GM21367 (cell line): ENCODE results near the gene METRN.

Experiments
- ATAC-seq: cut with Tn5 transposase; IDR thresholded peaks from one replicate; pipeline ENCODE4 v1.9.1; 2021; ENCODE audit not compliant: unreplicated experiment

Gene METRN

GRCh38 chr16:714558-715476, at the start of gene METRN:
Gene METRN, plus strand, starts transcription at chr16:715118. Its CDS starts 172 bp downstream, at chr16:715290.
- ATAC-seq, result peak; percentile 56

DNA sequence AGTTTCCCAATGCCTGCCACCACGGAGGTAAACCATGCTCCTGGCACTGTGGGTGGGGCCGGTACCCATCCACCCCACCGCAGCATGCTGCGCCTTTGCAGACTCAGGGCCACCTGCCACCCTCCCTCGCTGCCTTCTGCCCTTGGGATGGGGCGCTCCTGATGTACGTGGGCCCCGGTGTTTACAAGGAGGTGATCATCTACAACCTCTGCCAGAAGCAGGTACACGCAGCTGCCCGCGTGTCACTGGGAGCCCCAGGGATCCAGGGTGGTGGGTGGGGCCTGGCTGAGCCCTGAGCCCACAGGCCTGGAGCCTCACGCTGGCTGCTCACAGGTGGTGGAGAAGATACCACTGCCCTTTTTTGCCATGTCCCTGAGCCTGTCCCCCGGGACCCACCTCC, 48.3 kb upstream of the METRN start:
- ATAC-seq, result no peak

DNA sequence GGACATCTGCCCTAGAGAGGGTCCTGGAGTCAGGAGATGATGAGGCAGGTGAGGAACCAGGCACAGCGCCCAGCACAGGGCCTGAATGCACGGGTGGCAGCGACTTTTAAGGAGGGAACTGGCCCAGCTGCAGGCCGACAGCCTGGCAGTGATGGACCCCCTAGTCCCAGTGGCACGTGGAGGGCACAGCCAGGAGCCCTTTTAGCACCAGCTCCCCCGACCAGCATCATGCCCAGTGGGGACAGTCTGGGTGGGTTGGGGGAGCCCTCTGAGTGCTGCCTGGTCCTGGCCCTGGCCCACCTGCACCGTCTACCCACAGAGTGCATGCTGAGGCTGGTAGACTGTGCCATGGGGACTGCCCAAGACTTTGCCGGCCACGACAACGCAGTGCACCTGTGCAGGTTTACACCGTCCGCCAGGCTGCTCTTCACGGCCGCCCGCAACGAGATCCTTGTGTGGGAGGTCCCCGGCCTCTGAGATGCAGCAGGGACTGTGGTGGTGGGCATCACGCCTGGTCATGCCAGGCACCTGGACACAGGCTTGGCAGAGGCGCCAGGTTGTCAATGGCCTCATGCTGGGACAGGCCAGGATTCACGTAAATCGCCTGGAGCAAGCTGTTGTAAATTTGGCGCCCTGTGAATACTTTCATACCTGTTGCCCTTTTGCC, 47.7 kb upstream of the METRN start:
- no peak for ATAC-seq

DNA sequence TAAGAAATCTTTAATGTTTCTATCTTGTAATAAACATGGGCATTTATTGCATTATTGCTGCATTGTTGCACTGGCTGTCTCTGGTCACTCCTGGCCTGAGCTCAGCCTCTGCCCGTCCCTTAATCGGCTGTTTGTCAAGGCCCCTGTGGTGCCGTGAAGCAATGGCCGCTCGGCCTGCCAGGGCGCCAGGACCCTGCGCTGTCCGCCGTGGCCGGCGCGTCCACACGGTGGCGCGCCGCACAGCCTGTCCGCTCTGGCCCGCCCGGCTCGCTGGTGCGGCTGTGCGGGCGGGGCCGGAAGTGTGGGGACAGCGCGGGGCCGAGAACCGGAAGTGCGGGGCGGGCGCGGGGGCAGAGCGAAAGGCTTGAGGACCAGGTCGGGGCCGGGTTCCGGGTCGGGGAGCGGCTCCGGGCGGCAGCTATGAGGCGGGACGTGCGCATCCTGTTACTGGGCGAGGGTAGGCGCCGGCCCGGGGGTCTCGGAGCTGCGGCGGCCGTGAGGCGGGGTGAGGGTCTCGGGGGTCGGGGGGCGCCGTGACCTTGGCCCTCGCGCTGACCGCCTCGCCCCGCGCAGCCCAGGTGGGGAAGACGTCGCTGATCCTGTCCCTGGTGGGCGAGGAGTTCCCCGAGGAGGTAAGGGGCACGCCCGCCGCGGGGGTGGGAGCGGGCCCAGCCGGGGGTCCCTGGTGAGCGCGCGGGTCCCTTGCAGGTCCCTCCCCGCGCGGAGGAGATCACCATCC, 47.0 kb upstream of the METRN start, which contains the start of gene RHOT2:
Gene RHOT2 (plus strand): TSS at position 353 of the 739 bp plus-strand sequence. CDS start 68 bp downstream, at position 421.
- ATAC-seq, result peak; percentile 63

- ATAC-seq, result no peak
Observed at GRCh38 chr16:668519-669171, 46.3 kb upstream of the METRN start.

DNA sequence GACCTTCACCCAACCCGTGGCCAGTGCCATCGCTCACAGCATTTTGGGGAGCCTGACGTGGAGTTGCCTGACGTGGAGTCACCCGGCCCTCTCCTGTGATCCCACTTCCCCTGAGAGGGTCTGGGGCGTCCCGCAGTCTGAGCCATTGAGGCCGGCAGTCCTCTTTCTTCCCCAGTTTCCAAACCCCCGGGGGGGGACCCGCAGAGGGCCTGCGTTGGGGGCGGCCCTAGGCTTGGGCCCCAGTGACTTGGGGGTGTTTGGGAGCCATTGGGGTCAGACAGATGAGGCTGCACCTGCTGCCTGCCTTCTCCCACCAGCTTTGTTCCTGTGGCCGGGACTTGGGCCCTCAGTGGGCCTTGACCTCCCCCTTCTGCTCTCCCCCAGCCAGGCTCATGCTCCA, 45.3 kb upstream of the METRN start:
- no peak for ATAC-seq

DNA sequence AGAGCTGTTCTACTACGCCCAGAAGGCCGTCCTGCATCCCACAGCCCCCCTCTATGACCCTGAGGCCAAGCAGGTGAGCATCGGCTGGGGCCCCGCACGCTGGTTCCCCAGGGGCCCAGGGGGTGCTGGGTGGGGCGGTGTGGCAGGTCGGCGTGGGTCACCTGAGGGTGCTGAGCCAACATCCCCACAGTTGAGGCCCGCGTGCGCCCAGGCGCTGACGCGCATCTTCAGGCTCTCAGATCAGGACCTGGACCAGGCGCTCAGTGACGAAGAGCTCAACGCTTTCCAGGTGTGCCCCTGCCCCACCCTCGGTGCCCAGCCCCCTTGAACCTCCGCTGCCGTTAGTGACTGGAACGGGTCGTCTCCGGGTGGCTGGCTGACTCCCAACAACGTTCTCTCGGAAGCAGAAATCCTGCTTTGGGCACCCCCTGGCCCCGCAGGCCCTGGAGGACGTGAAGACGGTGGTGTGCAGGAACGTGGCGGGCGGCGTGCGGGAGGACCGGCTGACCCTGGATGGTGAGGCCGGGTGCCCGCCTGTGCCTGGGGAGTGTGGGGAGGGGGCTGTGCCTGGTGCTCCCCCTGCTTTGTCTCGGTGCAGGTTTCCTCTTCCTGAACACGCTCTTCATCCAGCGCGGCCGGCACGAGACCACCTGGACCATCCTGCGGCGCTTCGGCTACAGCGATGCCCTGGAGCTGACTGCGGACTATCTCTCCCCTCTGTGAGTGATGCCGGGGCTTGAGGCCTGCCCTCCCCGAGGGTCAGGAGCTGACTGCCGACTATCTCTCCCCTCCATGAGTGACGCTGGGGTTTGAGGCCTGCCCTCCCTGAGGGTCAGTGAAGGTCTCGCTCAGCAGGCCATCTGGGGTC, 44.2 kb upstream of the METRN start:
- ATAC-seq, result no peak

DNA sequence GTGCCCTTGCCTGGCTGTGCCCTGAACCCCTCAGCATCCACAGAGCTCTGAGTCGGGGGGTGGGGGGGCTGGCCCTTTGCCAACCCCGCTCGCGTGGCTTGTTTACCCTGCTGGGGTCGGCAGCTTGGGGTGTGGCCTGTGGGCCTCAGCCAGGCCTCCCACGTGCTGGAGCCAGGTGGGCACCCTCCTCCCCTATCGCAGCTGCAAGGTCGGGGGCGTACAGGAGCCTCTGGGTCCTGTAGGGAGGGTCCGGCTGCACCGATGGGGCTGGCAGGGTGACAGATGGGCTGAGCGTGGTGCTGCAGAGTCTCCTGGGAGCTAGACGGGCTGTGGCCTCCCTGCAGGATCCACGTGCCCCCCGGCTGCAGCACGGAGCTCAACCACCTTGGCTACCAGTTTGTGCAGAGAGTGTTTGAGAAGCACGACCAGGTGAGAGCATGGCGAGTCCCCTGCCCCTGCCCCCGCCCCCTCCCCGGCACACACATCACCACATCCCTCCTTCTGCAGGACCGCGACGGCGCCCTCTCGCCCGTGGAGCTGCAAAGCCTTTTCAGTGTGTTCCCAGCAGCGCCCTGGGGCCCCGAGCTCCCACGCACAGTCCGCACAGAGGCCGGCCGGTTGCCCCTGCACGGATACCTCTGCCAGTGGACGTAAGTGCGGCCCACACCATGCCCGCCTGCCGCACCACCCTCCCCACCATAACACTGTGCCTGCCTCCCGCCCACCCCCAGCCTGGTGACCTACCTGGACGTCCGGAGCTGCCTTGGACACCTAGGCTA, 43.4 kb upstream of the METRN start:
- no peak for ATAC-seq

GRCh38 chr16:672371-672770, 42.5 kb upstream of the METRN start:
- no peak for ATAC-seq

GRCh38 chr16:672851-673250, 42.1 kb upstream of the METRN start:
- no peak for ATAC-seq

DNA sequence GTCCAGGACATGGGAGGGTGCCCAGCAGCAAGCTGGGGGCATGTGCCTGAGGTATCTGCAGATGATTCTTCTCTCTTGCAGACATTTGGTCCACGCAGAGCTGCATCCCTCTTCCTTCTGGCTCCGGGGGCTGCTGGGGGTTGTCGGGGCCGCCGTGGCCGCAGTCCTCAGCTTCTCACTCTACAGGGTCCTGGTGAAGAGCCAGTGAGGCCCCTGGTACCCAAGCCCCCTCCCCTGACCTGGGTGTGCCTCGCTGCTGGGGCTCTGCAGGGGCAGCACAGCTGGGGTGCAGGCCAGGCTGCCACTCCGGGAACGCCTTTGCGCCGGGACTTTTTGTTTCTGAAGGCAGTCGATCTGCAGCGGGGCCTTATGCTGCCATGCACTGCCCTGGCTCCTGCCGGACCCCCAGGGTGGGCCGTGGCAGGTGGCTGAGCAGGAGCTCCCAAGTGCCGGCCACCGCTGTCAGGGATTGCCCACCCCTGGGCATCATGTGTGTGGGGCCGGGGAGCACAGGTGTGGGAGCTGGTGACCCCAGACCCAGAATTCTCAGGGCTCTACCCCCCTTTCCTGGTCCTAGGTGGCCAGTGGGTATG, 41.4 kb upstream of the METRN start:
- ATAC-seq, result no peak

- ATAC-seq, result no peak
Observed at GRCh38 chr16:674214-674881, 40.6 kb upstream of the METRN start.

GRCh38 chr16:674968-675883, 39.7 kb upstream of the METRN start, which contains the start of gene RHBDL1:
Gene RHBDL1, plus strand, starts transcription at chr16:675671. Its CDS starts 120 bp downstream, at chr16:675791.
- no peak for ATAC-seq

DNA sequence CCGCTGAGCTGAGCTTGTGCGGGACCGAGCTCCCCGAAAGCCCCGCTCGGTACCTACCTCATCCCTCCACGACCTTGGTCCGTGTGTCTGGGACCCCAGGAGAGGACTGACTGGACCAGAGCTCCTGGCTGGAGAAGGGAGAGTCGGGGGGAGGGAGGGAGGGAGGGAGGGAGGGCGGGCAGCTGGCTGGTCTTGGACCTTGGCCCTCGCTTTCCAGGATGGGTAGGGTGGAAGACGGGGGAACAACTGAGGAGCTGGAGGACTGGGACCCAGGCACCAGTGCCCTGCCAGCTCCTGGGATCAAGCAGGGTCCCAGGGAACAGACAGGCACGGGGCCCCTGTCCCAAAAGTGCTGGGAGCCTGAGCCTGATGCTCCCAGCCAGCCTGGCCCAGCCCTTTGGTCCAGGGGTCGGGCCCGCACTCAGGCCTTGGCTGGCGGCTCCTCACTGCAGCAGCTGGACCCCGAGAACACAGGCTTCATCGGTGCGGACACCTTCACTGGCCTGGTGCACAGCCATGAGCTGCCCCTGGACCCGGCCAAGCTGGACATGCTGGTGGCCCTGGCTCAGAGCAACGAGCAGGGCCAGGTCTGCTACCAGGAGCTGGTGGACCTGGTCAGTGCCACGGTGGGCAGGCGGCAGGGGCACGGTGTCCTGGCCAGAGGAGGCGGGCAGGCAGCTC, 38.9 kb upstream of the METRN start:
- no peak for ATAC-seq

DNA sequence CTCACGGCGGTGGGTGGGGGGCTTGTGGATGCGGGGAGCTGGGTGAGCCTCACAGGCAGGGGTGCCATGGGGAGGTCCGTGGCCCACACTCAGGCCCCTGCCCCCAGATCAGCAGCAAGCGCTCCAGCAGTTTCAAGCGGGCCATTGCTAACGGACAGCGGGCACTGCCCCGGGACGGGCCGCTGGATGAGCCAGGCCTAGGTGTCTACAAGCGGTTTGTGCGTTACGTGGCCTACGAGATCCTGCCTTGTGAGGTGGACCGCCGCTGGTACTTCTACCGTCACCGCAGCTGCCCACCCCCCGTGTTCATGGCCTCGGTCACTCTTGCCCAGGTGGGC, 38.4 kb upstream of the METRN start:
- ATAC-seq, result no peak

DNA sequence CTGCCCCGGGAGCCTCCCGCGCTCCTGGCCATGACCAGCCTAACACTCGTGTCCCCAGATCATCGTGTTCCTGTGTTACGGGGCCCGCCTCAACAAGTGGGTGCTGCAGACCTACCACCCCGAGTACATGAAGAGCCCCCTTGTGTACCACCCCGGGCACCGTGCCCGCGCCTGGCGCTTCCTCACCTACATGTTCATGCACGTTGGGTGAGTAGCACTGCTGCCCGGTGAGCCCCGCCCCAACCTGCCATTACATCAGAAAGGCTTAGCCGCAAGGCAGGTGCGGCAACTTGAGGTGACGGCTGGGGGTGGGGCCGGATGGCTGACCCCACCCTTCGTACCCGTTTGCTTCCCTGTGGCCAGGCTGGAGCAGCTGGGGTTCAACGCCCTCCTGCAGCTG, 38.0 kb upstream of the METRN start:
- ATAC-seq, result no peak
